Stimulated activated CD8-positive, alpha-beta memory T cell treated with anti-CD3 and anti-CD28 coated beads, Interleukin-2, amount 100 ng/mL, for 1 hour (primary cell): ENCODE measurements around the gene MSRB1.
"Not testable (repeated sequence)": the region's sequence is repeated elsewhere in the genome, so short reads cannot be mapped to it uniquely, and the experiment has no call there.

Experiments
- DNase-seq, 2 donors: peaks; one replicate each; pipeline ENCODE4 v3.0.0-alpha.2; 2020; ENCODE audit warnings: low read depth in 2 of 2

MSRB1 gene

GRCh38 chr16:1940273-1941161 is 2.5 kb downstream of the MSRB1 start:
- no peak for DNase-seq

GRCh38 chr16:1939833-1940232 is 3.2 kb downstream of the MSRB1 start:
- DNase-seq, result not testable (repeated sequence)

GRCh38 chr16:1938910-1939309 is 4.1 kb downstream of the MSRB1 start:
- DNase-seq, result no peak

- DNase-seq, result no peak
Measured at GRCh38 chr16:1938316-1938715, 4.7 kb downstream of the MSRB1 start.

GRCh38 chr16:1936945-1937479 is 6.0 kb downstream of the MSRB1 start:
- DNase-seq, result no peak

- DNase-seq, result no peak
Measured at GRCh38 chr16:1933097-1933661, 9.8 kb downstream of the MSRB1 start.

- no peak for DNase-seq
Measured at GRCh38 chr16:1932050-1933028, 10.7 kb downstream of the MSRB1 start.

- DNase-seq, result no peak
Measured at GRCh38 chr16:1930338-1930720, 12.7 kb downstream of the MSRB1 start.

- peak; percentile 85 to 90 for DNase-seq
Measured at GRCh38 chr16:1929578-1930337, 13.2 kb downstream of the MSRB1 start.

- DNase-seq, result no peak
Measured at GRCh38 chr16:1929105-1929504, 13.9 kb downstream of the MSRB1 start.

- DNase-seq, result no peak
Measured at GRCh38 chr16:1926271-1926670, 16.7 kb downstream of the MSRB1 start.

- no peak for DNase-seq
Measured at GRCh38 chr16:1924095-1924494, 18.9 kb downstream of the MSRB1 start.

GRCh38 chr16:1923299-1924034 is 19.5 kb downstream of the MSRB1 start:
- DNase-seq, result no peak

- no peak for DNase-seq
Measured at GRCh38 chr16:1922357-1922756, 20.6 kb downstream of the MSRB1 start.

GRCh38 chr16:1920727-1921171 is 22.2 kb downstream of the MSRB1 start:
- DNase-seq, result no peak

- DNase-seq, result not testable (repeated sequence)
Measured at GRCh38 chr16:1920122-1920521, 22.9 kb downstream of the MSRB1 start.

- no peak for DNase-seq
Measured at GRCh38 chr16:1919327-1919998, 23.5 kb downstream of the MSRB1 start.

- no peak for DNase-seq
Measured at GRCh38 chr16:1918351-1919326, 24.4 kb downstream of the MSRB1 start, which contains the start of gene HS3ST6. Gene HS3ST6 (minus strand): TSS chr16:1918415. CDS start chr16:1918323, 92 bp downstream.
